ENCODE data around the gene DTX3L. TPM values are rescaled to one million over a fixed set of nuclear protein-coding genes. Genes with fewer than 3 reads are reported as not detected.

Gene DTX3L
- total RNA-seq, 6 donors from 2014 or later: 24.3 to 66.4 (median 51.8) TPM

- WGBS, 2 donors: 80 to 81% methylated on average over 8 of the region's 8 CpGs
- no peak for ATAC-seq (ENCODE audit: low FRiP score in 2 of 2)
Observed at GRCh38 chr3:122623031-122623829, 59.1 kb downstream of the DTX3L start.

More at GRCh38 chr3:122623031-122623829, 59.1 kb downstream of the DTX3L start:
- no peaks in the 10 kb centered on the region for H3K36me3 ChIP-seq
- TF ChIP-seq POLR2AphosphoS5 (IDR thresholded peaks at IDR 0.05) (no peak), EP300 (IDR thresholded peaks at IDR 0.05) (no peak), CTCF (IDR thresholded peaks at IDR 0.05) (no peak), POLR2A (IDR thresholded peaks at IDR 0.05) (no peak)
- peaks cover 0 to 17% (median 2%) of the 10 kb centered on the region in 4 donors for H3K4me1 ChIP-seq
- no peak for DNase-seq
- H3K27me3 ChIP-seq: no peaks in the 10 kb centered on the region
- no peak overlapping the region for H3K27ac ChIP-seq
- H3K4me3 ChIP-seq: no peak overlapping the region
- no peaks in the 10 kb centered on the region for H3K9me3 ChIP-seq

Other genes with a start within 250 kb of the DTX3L start
- gene CSTA, start 239.1 kb upstream of the DTX3L start, total RNA-seq: 10 to 100 TPM in 5 of 6 donors, 1 to 10 TPM in 1; 6.0 to 40.5 (median 16.4) TPM
- gene MIX23, start 181.1 kb upstream of the DTX3L start, total RNA-seq: 10 to 100 TPM; 15.5 to 24.7 (median 18.2) TPM
- gene FAM162A, start 180.2 kb upstream of the DTX3L start, total RNA-seq: 10 to 100 TPM in 5 of 6 donors, 1 to 10 TPM in 1; 4.2 to 29.0 (median 16.0) TPM
- 1 to 10 TPM; 2.0 to 8.4 (median 5.4) TPM for gene WDR5B, start 148.3 kb upstream of the DTX3L start, total RNA-seq
- gene KPNA1, start 49.4 kb upstream of the DTX3L start, total RNA-seq: 100 to 1,000 TPM in 1 of 6 donors, 10 to 100 TPM in 5; 38.9 to 104 (median 43.4) TPM
- 10 to 100 TPM; 49.2 to 70.8 (median 58.0) TPM for gene PARP9, start within 50 bp of the DTX3L start, total RNA-seq
- 10 to 100 TPM in 4 of 6 donors, 1 to 10 TPM in 2; 7.0 to 30.4 (median 12.3) TPM for gene PARP15, start 13.3 kb downstream of the DTX3L start, total RNA-seq
- 100 to 1,000 TPM in 5 of 6 donors, 10 to 100 TPM in 1; 99.3 to 376 (median 182) TPM for gene PARP14, start 116.5 kb downstream of the DTX3L start, total RNA-seq
- 10 to 100 TPM in 5 of 6 donors, 1 to 10 TPM in 1; 6.8 to 36.4 (median 13.9) TPM for gene HSPBAP1, start 229.5 kb downstream of the DTX3L start, total RNA-seq
- gene SLC49A4, start 230.7 kb downstream of the DTX3L start, total RNA-seq: 10 to 100 TPM; 13.9 to 22.8 (median 20.7) TPM